Lung (tissue), 12 donors: ENCODE measurements around the gene TSPEAR. TPM values are rescaled to one million over a fixed set of nuclear protein-coding genes. Genes with fewer than 3 reads are reported as not detected.
A peak's percentile ranks its signal among the peaks of the same experiment; 100 is the strongest.

ENCODE experiments used
- ATAC-seq: fragments of 200-7000 bp; cut with Tn5 transposase; one replicate; pipeline ENCODE4 v1.9.1; 2020; ENCODE audit warnings: moderate number of reproducible peaks; ENCODE audit not compliant: insufficient read depth, low FRiP score
- DNase-seq, 3 donors: peaks; one replicate each; pipeline ENCODE4 v3.0.0-alpha.2; 2013 to 2017
- H3K27ac ChIP-seq, 2 donors: one replicate each; pipeline ENCODE4 v1.5.1; 2013; ENCODE audit warnings: mild to moderate bottlenecking in 2 of 2, moderate library complexity in 2 of 2, control low read depth in 1 of 2, inconsistent platforms in 1 of 2, low read depth in 1 of 2, low read length in 1 of 2
- H3K27me3 ChIP-seq, 3 donors: one replicate each; pipeline ENCODE4 v1.5.1; 2013; ENCODE audit warnings: low read length in 2 of 3; ENCODE audit not compliant: control insufficient read depth in 3 of 3, insufficient read depth in 3 of 3
- H3K36me3 ChIP-seq, 4 donors: one replicate each; pipeline ENCODE4 v1.5.1; 2013; ENCODE audit warnings: low read length in 4 of 4, mild to moderate bottlenecking in 1 of 4, moderate library complexity in 1 of 4; ENCODE audit not compliant: control insufficient read depth in 4 of 4, insufficient read depth in 4 of 4
- H3K4me1 ChIP-seq, 5 donors: one replicate each; pipeline ENCODE4 v1.5.1; 2013; ENCODE audit warnings: low read length in 5 of 5, mild to moderate bottlenecking in 2 of 5, moderate library complexity in 1 of 5; ENCODE audit not compliant: control insufficient read depth in 5 of 5, insufficient read depth in 5 of 5
- H3K4me3 ChIP-seq: one replicate; pipeline ENCODE4 v1.5.1; 2013; ENCODE audit warnings: mild to moderate bottlenecking, control low read depth, moderate library complexity
- H3K9ac ChIP-seq, 2 donors: one replicate each; pipeline ENCODE4 v1.5.1; 2013; ENCODE audit warnings: low read length in 2 of 2, control low read depth in 1 of 2; ENCODE audit not compliant: insufficient read depth in 1 of 2
- H3K9me3 ChIP-seq, 4 donors: one replicate each; pipeline ENCODE4 v1.5.1; 2013; ENCODE audit warnings: low read length in 3 of 4, mild to moderate bottlenecking in 1 of 4, moderate library complexity in 1 of 4; ENCODE audit not compliant: control insufficient read depth in 4 of 4, insufficient read depth in 3 of 4
- WGBS, 2 donors: extraction: QIAGEN DNeasy Blood & Tissue Kit; methylation state at CpG; one replicate each; pipeline ENCODE4 v1.1.7; 2013; 5-methylcytosine and 5-hydroxymethylcytosine counted together
- polyA plus RNA-seq, 2 donors: library from polyadenylated mRNA; stranded (reverse); fragments of 200-250 nt; gene quantifications; one replicate each; pipeline ENCODE4 v1.2.1, GENCODE V29; 2013
- total RNA-seq, 2 donors: library from RNA; depleted of rRNA in 1 of 2; stranded (reverse); fragments of >200 nt in 1 of 2; gene quantifications; one replicate each; pipeline ENCODE4 v1.2.1, GENCODE V29; 2014 to 2021
- TF ChIP-seq, protein P1 (sequence below): IDR thresholded peaks from 2 replicates; pipeline ENCODE4 v1.5.1; 2012; ENCODE audit warnings: mild to moderate bottlenecking; ENCODE audit errors: control extremely low read depth, extremely low read depth
- donor health status: control.
- donor health status: control.
- donor health status: Bipolar disorder and iron deficiency.
- donor health status: healthy.
- donor health status: DM: yes; HTN: yes; CAD: no.

The TSPEAR gene
- total and polyA plus RNA-seq, 4 donors, result 0.02 to 2.1 (median 0.27) TPM

DNA sequence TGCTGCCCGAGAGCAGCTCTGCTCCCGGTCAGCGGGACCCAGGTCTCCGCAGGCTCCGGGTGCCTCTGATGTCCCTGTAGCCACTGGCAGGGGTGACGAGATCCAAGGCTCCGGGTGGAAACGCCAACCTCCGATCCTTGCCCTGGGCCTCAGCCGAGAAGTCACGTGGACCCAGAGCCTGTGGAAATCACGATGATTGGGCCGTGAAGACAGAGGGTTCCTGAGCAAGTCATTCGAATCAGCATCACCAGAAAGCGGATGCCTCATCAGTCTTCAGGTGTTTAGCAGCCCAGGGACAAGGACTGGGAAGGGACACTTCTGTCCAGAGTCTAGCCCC, 243.5 kb downstream of the TSPEAR start:
- H3K27me3 ChIP-seq, result no peaks in the 10 kb centered on the region
- whole genome bisulfite sequencing, 2 donors, result 94 to 98% methylated on average over 15 of the region's 15 CpGs
- no peak for ATAC-seq
- no peaks in the 10 kb centered on the region for H3K36me3 ChIP-seq
- no peak for DNase-seq
- TF ChIP-seq, protein P1, sequence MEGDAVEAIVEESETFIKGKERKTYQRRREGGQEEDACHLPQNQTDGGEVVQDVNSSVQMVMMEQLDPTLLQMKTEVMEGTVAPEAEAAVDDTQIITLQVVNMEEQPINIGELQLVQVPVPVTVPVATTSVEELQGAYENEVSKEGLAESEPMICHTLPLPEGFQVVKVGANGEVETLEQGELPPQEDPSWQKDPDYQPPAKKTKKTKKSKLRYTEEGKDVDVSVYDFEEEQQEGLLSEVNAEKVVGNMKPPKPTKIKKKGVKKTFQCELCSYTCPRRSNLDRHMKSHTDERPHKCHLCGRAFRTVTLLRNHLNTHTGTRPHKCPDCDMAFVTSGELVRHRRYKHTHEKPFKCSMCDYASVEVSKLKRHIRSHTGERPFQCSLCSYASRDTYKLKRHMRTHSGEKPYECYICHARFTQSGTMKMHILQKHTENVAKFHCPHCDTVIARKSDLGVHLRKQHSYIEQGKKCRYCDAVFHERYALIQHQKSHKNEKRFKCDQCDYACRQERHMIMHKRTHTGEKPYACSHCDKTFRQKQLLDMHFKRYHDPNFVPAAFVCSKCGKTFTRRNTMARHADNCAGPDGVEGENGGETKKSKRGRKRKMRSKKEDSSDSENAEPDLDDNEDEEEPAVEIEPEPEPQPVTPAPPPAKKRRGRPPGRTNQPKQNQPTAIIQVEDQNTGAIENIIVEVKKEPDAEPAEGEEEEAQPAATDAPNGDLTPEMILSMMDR, result no peak
- no peak overlapping the region for H3K9ac ChIP-seq
- H3K4me1 ChIP-seq, result peaks cover 0 to 3% (median 0%) of the 10 kb centered on the region in 5 donors
- no peak overlapping the region for H3K4me3 ChIP-seq
- no peak overlapping the region for H3K27ac ChIP-seq
- H3K9me3 ChIP-seq, result peaks cover 0 to 3% (median 0%) of the 10 kb centered on the region in 4 donors

DNA sequence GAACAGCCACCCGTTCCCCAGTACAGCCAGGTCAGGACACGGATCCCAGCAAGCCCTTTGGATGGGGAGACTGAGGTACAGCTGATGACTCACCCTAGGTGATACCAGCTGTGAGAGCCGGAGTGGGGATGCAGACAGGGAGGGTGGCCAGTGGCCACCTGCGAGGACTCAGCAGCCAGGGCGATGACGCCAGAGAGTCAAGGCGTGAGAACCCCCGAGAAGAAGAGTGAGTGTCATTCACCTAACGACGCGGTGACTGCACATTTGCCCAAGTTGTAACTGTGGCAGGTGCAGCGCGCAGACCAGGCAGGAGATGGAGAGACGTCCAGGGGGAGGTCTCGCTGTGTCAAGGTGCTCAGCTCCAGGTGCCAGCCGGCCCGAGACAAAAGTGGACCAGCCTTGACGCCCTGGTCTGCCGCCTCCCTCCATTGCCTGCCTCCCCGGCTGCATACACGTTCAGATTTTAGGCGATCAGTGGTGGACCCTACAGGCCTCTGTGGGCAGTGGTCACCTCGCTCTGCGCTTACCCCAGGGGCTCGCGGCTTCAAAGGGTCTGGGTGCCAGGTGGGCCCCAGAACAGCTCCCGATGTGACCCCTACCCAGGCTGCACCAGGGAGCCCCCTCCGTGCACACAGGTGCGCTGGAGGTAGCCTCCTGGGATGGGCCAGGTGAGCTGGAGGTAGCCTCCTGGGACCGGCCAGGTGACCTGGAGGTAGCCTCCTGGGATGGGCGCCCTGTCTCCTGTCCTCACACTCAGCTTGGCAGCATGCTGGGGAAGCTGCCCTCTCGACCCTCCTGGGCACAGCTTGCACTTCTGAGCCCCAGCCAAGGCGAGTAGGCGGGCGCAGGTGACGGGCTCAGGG, 244.1 kb downstream of the TSPEAR start:
- H3K9ac ChIP-seq, result no peak overlapping the region
- H3K4me1 ChIP-seq, result peaks cover 0 to 3% (median 0%) of the 10 kb centered on the region in 5 donors
- no peaks in the 10 kb centered on the region for H3K27me3 ChIP-seq
- no peak overlapping the region for H3K4me3 ChIP-seq
- H3K36me3 ChIP-seq, result no peaks in the 10 kb centered on the region
- 95 to 97% methylated on average over 36 of the region's 36 CpGs for WGBS, 2 donors
- TF ChIP-seq, protein P1, result no peak
- no peak for ATAC-seq
- DNase-seq, result peak in 1 of 3 donors; percentile 9
- H3K27ac ChIP-seq, result no peak overlapping the region
- H3K9me3 ChIP-seq, result peaks cover 0 to 3% (median 0%) of the 10 kb centered on the region in 4 donors

DNA sequence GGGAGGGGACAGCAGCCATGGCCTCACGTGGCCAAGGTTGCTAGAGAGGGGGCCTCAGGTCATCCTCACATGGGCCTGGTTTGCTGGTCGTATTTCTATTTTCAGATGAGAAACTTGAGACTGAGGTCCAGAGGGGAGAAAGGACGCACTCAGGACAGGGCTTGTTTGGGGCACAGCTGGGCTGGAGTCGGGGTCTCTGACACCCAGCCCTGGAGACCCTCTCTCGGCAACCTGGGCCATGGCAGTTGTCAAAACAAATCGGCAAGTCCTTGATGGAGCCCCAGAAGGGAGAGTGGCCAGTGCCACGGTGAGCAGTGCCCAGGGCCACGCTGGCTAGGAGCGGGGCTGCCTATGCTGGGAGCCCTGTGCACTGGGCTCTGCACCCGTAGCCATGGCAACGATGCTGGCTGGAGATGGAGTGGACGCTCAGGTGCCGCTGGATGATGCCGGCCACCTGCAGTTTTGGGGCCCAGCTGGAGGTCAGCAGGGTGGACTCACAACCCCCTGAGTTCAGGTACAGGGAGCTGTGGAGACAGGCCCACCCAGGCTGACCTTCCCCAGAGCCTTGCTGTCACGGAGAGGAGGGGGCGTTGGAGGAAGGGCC, 244.9 kb downstream of the TSPEAR start:
- H3K4me1 ChIP-seq, result peaks cover 0 to 7% (median 0%) of the 10 kb centered on the region in 5 donors
- H3K36me3 ChIP-seq, result no peaks in the 10 kb centered on the region
- H3K9me3 ChIP-seq, result peaks cover 0 to 3% (median 0%) of the 10 kb centered on the region in 4 donors
- H3K27ac ChIP-seq, result no peak overlapping the region
- no peak overlapping the region for H3K9ac ChIP-seq
- DNase-seq (peak in 1 of 3 donors; percentile 8), ATAC-seq (no peak)
- TF ChIP-seq, protein P1, result no peak
- H3K4me3 ChIP-seq, result no peak overlapping the region
- H3K27me3 ChIP-seq, result no peaks in the 10 kb centered on the region
- 91 to 93% methylated on average over 16 of the region's 16 CpGs for WGBS, 2 donors
